ENCODE data around the gene LINC00305. TPM values are rescaled to one million over a fixed set of nuclear protein-coding genes. Genes with fewer than 3 reads are reported as not detected.

Gene LINC00305
- total and polyA plus RNA-seq, 2 donors (not counting 3 experiments of a cell fraction or from before 2014, with no cell fraction given), result not detected

DNA sequence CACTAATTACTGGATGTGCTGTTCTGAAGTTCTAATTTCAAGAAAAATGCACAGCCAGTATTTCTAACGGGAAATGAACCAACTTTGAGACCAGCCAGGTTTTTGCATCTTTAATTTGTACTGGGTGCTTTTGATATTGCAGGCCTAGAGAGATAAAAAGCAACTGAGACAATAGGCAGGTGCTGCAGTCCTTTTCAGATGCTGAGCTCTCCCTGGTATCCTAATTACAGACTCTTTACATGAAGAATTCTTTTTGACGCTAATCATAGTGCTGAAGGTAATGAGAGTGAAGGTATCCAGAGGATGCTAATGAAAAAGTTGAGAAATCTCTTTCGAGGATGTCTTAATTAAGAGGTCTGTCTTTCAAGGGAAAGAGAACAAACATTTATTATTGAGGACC is 93.9 kb downstream of the LINC00305 start:
- no peaks in the 10 kb centered on the region for H3K36me3 ChIP-seq (ENCODE audit: control insufficient read depth in 2 of 2, extremely low read depth in 1 of 2, insufficient read depth in 2 of 2, low read length in 2 of 2)
- H3K9me1 ChIP-seq (replicated peaks; ENCODE audit: control insufficient read depth, extremely low read depth, insufficient read depth, low read length), result no peaks in the 10 kb centered on the region
- H4K20me1 ChIP-seq (replicated peaks; ENCODE audit: control insufficient read depth, extremely low read depth, insufficient read depth, low read length), result no peaks in the 10 kb centered on the region
- DNase-seq (ENCODE audit: low read depth, low spot score), result no peak
- H3K27ac ChIP-seq (ENCODE audit: insufficient read depth, low read depth, low read length), result no peak overlapping the region
- ChIA-PET CTCF (no interaction called here), POLR2A (no interaction called here)
- H3K9ac ChIP-seq (replicated peaks; ENCODE audit: extremely low read depth, insufficient read depth, low read length), result no peak overlapping the region
- H3K9me3 ChIP-seq (replicated peaks; ENCODE audit: control insufficient read depth, insufficient read depth, low read length), result no peaks in the 10 kb centered on the region
- intact Hi-C loops (cut with micrococcal nuclease), result no loop called here
- H3K4me2 ChIP-seq (ENCODE audit: insufficient read depth, low read length), result no peak overlapping the region
- H3K79me2 ChIP-seq (ENCODE audit: control insufficient read depth, insufficient read depth, low read length), result no peaks in the 10 kb centered on the region
- H3K4me1 ChIP-seq (ENCODE audit: control insufficient read depth, extremely low read depth, insufficient read depth, low read length), result no peaks in the 10 kb centered on the region
- no TSS peak for BruUV-seq (replicated peaks)
- no peak overlapping the region for H2AFZ ChIP-seq (ENCODE audit: low read depth, low read length)
- no peaks in the 10 kb centered on the region for H3K27me3 ChIP-seq (ENCODE audit: control insufficient read depth in 2 of 2, insufficient read depth in 2 of 2, low read length in 2 of 2)
- FAIRE-seq, result no peak
- H3K4me3 ChIP-seq (replicated peaks in 1 of 3; ENCODE audit: insufficient read depth in 1 of 3, low read depth in 1 of 3, low read length in 3 of 3), result no peak overlapping the region
- dilution Hi-C loops (cut with MboI; ENCODE audit: extremely low pct_ligation_motif_present, low sequenced_read_pairs), result no loop called here
- TF ChIP-seq, protein P1, sequence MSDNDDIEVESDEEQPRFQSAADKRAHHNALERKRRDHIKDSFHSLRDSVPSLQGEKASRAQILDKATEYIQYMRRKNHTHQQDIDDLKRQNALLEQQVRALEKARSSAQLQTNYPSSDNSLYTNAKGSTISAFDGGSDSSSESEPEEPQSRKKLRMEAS (IDR thresholded peaks at IDR 0.05; ENCODE audit: insufficient read depth, insufficient read length), result no peak
- TF ChIP-seq, protein P2, sequence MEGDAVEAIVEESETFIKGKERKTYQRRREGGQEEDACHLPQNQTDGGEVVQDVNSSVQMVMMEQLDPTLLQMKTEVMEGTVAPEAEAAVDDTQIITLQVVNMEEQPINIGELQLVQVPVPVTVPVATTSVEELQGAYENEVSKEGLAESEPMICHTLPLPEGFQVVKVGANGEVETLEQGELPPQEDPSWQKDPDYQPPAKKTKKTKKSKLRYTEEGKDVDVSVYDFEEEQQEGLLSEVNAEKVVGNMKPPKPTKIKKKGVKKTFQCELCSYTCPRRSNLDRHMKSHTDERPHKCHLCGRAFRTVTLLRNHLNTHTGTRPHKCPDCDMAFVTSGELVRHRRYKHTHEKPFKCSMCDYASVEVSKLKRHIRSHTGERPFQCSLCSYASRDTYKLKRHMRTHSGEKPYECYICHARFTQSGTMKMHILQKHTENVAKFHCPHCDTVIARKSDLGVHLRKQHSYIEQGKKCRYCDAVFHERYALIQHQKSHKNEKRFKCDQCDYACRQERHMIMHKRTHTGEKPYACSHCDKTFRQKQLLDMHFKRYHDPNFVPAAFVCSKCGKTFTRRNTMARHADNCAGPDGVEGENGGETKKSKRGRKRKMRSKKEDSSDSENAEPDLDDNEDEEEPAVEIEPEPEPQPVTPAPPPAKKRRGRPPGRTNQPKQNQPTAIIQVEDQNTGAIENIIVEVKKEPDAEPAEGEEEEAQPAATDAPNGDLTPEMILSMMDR (IDR thresholded peaks at IDR 0.05; ENCODE audit: extremely low read depth in 1 of 2, insufficient read depth in 1 of 2, low read depth in 1 of 2, low read length in 2 of 2), result no peak
- TF ChIP-seq FOS (IDR thresholded peaks at IDR 0.05; ENCODE audit: borderline replicate concordance, insufficient read depth, low read length) (no peak), GATA2 (IDR thresholded peaks at IDR 0.05; ENCODE audit: insufficient read depth, insufficient read length, low read depth, low read length) (no peak), MYC (IDR thresholded peaks at IDR 0.05; ENCODE audit: low read depth, low read length) (no peak), JUN (IDR thresholded peaks at IDR 0.05; ENCODE audit: borderline replicate concordance, insufficient read depth, insufficient read length, low read depth) (no peak), POLR2A (IDR thresholded peaks at IDR 0.05; ENCODE audit: low read depth, low read length) (no peak), EZH2 (IDR thresholded peaks at IDR 0.05; ENCODE audit: borderline replicate concordance, low read depth, low read length, severe bottlenecking) (no peak), POLR2AphosphoS5 (IDR thresholded peaks at IDR 0.05; ENCODE audit: insufficient read depth, low read depth, low read length) (no peak)

Data from endothelial cell of umbilical vein (primary cell).